BJ (cell line): ENCODE measurements around the gene SPR. TPM values are rescaled to one million over a fixed set of nuclear protein-coding genes. Genes with fewer than 3 reads are reported as not detected.

Source experiments
- CTCF ChIA-PET: fragments of 350-600 bp; formaldehyde crosslinking; extraction: SDS; loops from one replicate; lab custom pipeline; 2021; ENCODE audit warnings: antibody characterized with exemption, inconsistent platforms; lab: Yijun Ruan, JAX
- POLR2A ChIA-PET: fragments of 300-600 bp; sonication (Branson Sonifier 250); formaldehyde crosslinking; extraction: SDS; loops from one replicate; lab custom pipeline; 2021; ENCODE audit warnings: antibody characterized with exemption; lab: Charles Lee
- DNase-seq: peaks from one replicate; pipeline ENCODE4 v3.0.0-alpha.2; 2011; ENCODE audit warnings: low read depth
- H3K27me3 ChIP-seq: 2 replicates; pipeline ENCODE4 v1.6.0; 2011; ENCODE audit warnings: low read length; ENCODE audit not compliant: control insufficient read depth, insufficient read depth
- H3K36me3 ChIP-seq: 2 replicates; pipeline ENCODE4 v1.5.1; 2011; ENCODE audit warnings: low read length; ENCODE audit not compliant: control insufficient read depth, insufficient read depth
- H3K4me3 ChIP-seq: 2 replicates; pipeline ENCODE4 v1.5.1; 2011; ENCODE audit warnings: low read depth, mild to moderate bottlenecking, control low read depth, low read length
- polyA minus RNA-seq: library from RNA; depleted of rRNA, polyadenylated mRNA; stranded (reverse); fragments of >200 nt; gene quantifications from 2 replicates; pipeline ENCODE4 v1.2.3, GENCODE V29; 2011; rRNA and poly(A)+ RNA removed
- polyA plus RNA-seq: library from polyadenylated mRNA; depleted of rRNA; stranded (reverse); fragments of >200 nt; gene quantifications from 2 replicates; pipeline ENCODE4 v1.2.3, GENCODE V29; 2011; rRNA removed
- TF ChIP-seq, protein P1 (sequence below): IDR thresholded peaks from 2 replicates; pipeline ENCODE4 v1.5.1; 2011; ENCODE audit warnings: low read depth, mild to moderate bottlenecking, control low read depth, inconsistent platforms, low read length, moderate library complexity; ENCODE audit not compliant: insufficient read depth

SPR gene
- polyA plus RNA-seq (14.9 and 22.9 TPM in 2 replicates), polyA minus RNA-seq (4.9 and 5.8 TPM in 2 replicates)

DNA sequence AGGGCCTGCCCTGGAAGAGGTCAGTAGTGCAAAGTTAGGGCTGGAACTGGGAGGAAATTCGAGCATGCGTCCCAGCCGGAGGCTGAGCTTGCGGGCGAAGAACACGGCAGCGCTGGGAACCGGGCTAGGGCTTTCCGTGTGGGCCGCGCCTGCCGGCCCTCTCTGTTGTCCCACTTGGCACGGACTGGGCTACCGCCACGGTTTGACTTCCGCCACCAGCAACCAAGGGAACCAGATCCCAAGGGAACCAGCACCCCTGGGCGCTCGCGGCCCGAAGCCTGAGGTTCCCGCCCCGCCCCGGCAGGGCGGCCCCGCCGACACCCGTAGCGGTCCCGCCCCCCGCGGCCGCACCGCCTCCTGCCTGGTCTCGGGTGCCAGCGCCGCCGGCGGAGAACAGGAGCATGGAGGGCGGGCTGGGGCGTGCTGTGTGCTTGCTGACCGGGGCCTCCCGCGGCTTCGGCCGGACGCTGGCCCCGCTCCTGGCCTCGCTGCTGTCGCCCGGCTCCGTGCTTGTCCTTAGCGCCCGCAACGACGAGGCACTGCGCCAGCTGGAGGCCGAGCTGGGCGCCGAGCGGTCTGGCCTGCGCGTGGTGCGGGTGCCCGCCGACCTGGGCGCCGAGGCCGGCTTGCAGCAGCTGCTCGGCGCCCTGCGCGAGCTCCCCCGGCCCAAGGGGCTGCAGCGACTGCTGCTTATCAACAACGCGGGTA is at the start of gene SPR:
Gene SPR (plus strand): TSS at position 377 of the 708 bp plus-strand sequence. CDS start 25 bp downstream, at position 402.
- H3K4me3 ChIP-seq = peak within 1 kb of the TSS; percentile 60
- ChIA-PET CTCF (interaction anchor here (0.6 to 3.0 kb wide), 39 partner anchors 7 to 1377 kb away, joined by 3 to 40 read pairs (median 4); partner anchors contain the start of genes EMX1 and SMYD5), POLR2A (no interaction called here)
- no peaks in the 10 kb centered on the region for H3K36me3 ChIP-seq
- H3K27me3 ChIP-seq = peaks cover 2% of the 10 kb centered on the region
- TF ChIP-seq, protein P1, sequence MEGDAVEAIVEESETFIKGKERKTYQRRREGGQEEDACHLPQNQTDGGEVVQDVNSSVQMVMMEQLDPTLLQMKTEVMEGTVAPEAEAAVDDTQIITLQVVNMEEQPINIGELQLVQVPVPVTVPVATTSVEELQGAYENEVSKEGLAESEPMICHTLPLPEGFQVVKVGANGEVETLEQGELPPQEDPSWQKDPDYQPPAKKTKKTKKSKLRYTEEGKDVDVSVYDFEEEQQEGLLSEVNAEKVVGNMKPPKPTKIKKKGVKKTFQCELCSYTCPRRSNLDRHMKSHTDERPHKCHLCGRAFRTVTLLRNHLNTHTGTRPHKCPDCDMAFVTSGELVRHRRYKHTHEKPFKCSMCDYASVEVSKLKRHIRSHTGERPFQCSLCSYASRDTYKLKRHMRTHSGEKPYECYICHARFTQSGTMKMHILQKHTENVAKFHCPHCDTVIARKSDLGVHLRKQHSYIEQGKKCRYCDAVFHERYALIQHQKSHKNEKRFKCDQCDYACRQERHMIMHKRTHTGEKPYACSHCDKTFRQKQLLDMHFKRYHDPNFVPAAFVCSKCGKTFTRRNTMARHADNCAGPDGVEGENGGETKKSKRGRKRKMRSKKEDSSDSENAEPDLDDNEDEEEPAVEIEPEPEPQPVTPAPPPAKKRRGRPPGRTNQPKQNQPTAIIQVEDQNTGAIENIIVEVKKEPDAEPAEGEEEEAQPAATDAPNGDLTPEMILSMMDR = no peak
- DNase-seq = no peak

DNA sequence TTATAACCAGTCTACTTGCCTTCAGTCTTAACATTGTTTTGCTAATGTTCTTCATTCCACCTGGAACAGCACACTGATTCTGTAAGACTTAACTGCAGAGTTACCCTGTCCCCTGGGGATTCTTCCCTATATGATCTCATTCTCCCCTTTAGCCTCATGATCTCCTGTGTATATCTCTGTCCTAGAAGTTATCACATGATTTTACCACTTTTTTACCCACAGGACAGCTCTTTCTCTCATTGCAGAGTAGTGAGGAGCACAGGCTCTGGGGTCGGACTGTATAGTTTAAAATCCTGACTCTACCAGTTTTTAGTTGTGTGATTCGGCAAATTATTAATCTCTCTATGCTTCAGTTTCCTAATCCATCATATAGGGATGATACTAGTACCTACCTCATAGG is 47.1 kb upstream of the SPR start:
- ChIA-PET CTCF (interaction anchor here (1.7 kb wide), 1 partner anchor 22 kb away, joined by 5 read pairs; no protein-coding TSS in a partner anchor), POLR2A (interaction anchor here (0.6 kb wide), 1 partner anchor 224 kb away, joined by 3 read pairs; no protein-coding TSS in a partner anchor)

DNA sequence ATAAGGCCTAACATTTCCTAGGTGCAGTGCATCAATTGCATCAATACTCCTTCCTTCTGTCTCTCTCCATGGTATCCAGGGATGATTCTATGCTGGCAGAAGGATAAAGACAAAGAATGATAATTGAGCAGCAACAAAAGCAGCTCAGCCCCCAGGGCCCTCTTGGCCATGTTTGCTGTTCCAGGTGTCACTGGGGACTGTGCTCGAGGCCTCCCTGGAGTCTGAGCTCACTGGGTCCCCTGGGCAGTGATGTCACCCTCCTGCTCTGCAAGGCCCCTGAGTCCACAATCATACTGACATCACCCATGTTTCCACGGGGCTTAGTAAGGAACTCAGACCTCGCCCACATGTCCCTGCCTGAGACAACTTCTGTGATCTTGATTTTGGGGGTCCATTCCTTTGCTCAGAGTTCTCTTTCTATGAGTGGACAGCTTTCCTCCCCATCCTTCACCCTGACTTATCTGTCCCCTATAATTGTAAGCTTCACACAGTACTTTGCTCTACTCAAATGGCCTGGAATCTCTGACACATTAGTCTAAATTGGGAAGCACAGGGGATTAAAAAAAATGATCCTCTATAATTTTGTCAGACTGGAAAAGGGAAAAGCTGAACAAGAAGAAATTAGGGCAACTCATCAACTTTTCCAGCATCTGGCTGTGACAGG is 45.6 kb upstream of the SPR start:
- no peak for DNase-seq
- no peak overlapping the region for H3K4me3 ChIP-seq
- peaks cover 4% of the 10 kb centered on the region for H3K27me3 ChIP-seq
- TF ChIP-seq, protein P1 = no peak
- no peaks in the 10 kb centered on the region for H3K36me3 ChIP-seq
- POLR2A ChIA-PET = no interaction called here
- CTCF ChIA-PET = interaction anchor here (1.0 to 1.7 kb wide), 4 partner anchors 18 to 70 kb away, joined by 3 to 5 read pairs (median 4); no protein-coding TSS in a partner anchor

More for the DNA sequence above, 47.1 kb upstream of the SPR start:
- no peak overlapping the region for H3K4me3 ChIP-seq
- H3K27me3 ChIP-seq = peaks cover 4% of the 10 kb centered on the region
- H3K36me3 ChIP-seq = no peaks in the 10 kb centered on the region
- no peak for DNase-seq
- TF ChIP-seq, protein P1 = no peak

DNA sequence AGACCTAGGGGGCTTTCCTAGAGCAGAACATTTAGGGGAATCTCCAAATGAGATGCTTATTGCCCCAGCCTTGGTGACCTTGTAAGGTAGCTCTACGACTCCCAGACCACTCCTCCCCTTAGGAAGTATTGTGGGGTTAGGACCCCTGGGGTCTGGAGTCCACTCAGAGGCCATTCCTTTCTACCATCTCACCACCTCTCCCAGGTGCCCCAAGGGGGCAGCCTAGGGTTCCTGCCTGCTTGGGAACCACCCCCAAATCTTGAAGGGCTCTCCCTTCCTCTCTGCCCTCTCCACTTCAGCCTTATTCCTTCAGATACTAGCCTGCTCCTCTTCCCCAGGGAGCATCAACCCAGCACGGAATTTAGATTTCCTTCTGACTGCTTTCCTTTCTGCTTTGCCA is 43.9 kb upstream of the SPR start:
- no peak for DNase-seq
- POLR2A ChIA-PET = no interaction called here
- Histone ChIP-seq H3K27me3 (peaks cover 4% of the 10 kb centered on the region), H3K36me3 (no peaks in the 10 kb centered on the region), H3K4me3 (no peak overlapping the region)
- TF ChIP-seq, protein P1 = no peak
- CTCF ChIA-PET = no interaction called here
